EL (cell line): ENCODE measurements around the gene KCNJ8.
"Not testable (repeated sequence)": the region's sequence is repeated elsewhere in the genome, so short reads cannot be mapped to it uniquely, and the experiment has no call there.

Experiments
- DNase-seq: peaks from one replicate; pipeline ENCODE4 v3.0.0-alpha.2; 2016

Gene KCNJ8

DNA sequence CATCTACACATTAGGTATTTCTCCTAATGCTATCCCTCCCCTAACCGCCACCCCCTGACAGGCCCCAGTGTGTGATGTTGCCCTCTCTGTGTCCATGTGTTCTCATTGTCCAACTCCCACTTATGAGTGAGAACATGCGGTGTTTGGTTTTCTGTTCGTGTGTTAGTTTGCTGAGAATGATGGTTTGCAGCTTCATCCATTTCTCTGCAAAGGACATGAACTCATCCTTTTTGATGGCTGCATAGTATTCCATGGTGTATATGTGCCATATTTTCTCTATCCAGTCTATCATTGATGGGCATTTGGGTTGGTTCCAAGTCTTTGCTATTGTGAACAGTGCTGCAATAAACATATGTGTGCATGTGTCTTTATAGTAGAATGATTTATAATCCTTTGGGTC, 8.2 kb upstream of the KCNJ8 start:
- DNase-seq: not testable (repeated sequence)

DNA sequence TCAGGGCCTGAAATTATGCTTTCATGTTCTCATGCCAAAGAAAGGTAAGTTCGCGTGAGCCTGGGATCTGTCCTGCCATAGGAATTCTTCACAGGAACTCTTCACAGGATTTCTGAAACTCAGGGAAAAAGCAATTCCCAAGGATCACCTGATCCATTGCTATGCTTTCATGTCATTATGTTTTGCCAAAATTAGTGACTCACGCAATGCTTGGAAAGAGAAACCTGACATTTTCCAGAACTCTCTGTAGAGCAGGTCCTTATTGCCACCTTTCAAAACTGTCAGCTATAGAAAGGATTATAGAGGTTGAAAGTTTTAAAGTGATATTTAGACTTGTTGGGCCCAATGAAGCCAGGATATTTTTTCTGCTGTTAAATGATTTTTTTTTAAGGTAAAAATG, 6.3 kb upstream of the KCNJ8 start:
- no peak for DNase-seq

DNA sequence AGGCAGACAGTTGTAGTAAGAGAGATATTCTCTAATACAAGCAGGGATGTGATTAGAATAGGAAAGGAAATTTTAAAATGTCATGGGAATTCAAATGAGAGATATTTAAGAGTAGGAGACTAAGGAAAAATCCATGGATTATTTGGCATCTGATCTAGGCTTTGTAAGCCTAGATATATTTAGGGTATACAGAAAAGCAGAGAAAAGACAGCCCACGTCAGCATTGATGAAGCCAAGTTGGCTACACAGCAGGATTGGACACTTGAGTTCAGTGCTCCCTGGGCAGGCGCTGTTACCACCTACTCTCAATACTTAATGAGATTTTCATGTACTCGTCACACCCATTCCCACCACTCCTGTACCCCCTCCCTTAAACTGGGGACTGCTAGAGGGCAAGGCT, 1.7 kb upstream of the KCNJ8 start:
- DNase-seq: no peak

DNA sequence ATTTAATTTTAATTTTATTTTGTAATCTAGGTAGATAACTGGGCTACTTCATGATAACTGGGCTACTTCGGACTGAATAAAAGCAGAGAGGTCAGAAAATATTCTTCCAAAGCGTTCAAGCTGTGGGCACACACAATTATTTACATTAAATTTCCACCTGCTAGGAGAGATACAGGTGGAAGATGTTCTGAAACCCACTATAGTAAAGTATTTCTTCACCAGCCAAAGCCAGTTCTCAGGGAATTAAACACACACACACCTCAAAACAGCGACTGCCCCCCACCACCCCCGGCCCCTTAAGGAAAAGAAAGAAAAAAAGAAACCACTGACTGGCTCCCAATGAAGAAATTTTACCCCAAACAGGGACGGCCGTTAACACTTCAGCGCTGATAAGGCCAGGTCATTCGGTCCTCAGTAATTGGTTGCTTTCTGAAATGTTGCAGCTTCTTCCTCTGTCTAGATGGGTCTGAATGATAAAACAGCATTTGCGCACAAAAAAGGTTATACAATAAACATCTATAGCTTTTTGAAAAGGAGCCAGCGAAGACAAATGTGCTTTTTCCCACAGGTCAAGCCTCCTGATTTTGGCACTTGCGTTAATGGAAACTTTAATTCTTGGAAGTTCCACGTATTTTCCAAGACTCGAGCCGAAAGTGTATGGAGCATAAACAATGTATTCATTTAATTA, 771 bp upstream of the KCNJ8 start:
- no peak for DNase-seq

DNA sequence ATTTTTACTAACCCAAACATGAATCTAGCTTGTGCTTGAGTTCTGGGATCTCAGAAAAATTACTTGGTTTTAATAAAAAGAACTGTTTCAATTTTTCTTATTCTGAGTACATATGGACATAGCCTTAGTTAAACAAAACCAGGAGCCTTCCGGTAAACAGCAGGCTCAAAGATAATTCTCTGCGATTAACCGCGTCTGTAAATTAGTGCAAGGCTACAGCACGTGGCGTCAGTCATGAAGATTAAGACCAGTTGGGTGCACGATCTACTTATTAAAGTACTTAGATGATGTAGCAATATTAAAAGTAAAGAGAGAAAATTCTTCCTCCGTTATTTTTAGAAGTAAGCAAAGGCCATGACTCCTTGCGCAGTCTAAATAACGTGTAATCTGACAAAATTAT, 700 bp downstream of the KCNJ8 start:
- DNase-seq: peak; percentile 8

DNA sequence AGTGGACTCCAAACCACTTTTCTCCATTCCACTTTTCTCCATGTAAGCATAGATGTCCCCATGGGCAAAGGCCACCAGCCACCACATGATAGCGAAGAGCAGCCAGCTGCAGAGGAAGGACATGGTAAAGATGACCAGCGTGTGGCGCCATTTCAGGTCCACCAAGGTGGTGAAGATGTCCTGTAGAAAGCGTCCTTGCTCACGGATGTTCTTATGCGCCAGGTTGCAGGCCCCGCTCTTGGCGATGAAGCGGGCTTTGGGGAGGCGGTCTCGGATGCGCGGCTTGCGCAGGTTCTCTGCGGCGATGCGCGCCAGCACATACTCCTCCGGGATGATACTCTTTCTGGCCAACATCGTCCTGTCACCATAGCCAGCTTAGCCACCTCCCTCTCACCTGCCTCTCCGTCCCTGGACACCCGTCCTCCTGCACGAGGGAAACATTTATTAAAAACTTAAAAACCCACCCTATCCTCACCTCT, 1.2 kb downstream of the KCNJ8 start:
- DNase-seq: peak; percentile 26

DNA sequence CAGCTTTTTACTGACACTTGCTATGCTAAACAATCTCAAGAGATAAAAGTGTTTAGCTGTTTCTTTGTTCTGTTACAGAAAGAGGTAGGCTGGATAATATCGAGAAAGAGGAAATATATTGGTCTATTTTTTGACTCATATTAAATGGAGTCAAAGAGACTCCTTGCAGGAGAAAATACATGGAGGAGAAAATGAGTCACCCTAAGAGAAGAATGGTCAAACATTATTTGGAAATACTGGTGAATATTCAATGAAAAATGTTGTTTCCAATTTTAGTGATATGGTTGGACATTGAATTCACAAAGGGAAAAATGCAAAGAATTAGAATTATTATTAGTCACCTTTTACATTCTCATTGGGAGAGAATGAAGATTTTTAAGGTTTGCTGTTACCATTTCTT, 3.2 kb downstream of the KCNJ8 start:
- peak; percentile 61 for DNase-seq

DNA sequence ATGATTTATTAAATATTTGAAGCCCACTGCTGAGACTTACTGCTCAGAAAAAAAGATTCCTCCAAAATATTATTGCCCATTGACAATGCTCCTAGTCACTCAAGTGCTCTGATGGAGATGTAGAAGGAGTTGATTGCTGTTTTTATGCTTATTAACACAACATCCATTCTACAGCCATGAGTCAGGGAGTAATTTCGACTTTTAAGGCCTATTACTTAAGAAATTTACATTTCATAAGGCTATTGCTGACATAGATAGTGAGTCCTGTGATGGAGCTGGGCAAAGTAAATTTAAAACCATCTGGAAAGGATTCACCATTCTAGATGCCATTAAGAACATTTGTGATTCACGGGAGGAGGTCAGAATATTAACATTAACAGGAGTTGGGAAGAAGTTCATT, 5.2 kb downstream of the KCNJ8 start:
- peak; percentile 13 for DNase-seq

DNA sequence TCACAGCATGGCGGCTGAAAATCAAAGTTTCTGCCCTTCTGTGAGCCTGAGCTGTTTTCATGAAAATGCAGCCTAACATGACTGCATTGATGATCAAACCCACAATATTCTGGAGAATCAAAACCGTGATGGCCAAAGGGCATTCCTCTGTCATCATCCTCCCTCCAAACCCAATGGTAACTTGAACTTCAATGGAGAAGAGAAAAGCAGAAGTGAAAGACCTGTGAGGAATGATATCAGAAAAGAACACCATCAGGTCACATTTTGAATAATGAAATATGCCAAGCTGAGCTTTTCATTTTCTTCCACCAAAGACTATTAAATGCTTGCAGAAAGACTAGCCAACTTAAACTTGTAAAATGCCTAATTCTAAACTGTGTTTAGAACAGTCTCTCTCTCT, 8.1 kb downstream of the KCNJ8 start:
- no peak for DNase-seq

DNA sequence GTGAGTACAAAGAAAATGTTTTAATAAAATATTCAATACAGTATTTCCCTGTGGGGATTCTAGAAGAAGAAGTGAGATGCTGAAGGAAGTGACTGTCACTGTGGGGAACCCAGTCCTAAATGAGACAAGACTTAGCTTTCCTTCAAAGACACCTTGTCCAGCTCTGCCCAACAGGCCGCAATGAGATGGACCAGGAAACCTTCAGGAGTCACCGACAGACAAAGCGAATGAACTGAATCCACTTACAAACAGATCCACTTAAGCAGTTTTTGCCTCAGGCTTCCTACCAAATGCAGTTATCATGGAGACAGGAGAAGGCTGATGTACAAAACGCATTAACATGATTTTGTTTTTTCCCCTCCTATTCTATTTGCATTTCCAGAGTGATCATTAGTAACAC, 9.6 kb downstream of the KCNJ8 start:
- DNase-seq: no peak

DNA sequence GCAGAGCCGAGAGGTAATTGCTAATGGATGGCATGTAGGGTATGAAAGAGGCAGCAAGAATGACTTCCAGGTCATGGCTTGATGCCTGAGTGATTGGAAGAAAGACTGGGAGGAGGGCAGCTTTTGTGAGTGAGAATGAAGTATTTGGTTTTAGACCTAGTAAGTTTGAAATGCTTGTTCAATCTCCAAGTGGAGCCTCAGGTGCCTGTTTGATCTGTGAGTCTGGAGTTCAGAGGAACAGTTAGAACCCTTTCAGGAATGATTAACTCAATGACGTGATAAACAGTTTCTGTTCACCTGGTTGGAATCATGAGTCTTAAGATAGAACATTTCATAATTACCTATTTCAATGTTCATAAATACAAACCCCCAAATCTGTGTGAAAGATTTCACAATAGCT, 10.4 kb downstream of the KCNJ8 start:
- no peak for DNase-seq

DNA sequence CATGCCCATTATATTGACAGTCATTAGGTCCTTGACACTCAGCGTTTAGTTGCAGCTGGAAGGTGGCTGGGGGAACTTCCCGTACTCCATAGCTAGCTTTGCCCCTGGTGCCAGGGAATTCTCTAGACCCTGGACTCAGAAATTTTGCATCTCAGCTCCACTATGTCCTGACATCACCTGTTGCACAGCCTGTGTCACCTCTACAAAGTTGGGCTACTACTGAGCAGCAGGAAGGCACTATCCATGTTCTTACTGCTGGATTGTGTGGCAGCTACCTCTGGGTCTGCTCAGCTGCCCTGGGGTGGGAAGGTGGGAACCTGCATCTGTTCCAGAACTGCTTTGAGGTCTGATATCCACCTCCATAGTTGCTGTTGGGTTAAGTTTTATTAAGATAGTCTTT, 11.0 kb downstream of the KCNJ8 start:
- DNase-seq: no peak

DNA sequence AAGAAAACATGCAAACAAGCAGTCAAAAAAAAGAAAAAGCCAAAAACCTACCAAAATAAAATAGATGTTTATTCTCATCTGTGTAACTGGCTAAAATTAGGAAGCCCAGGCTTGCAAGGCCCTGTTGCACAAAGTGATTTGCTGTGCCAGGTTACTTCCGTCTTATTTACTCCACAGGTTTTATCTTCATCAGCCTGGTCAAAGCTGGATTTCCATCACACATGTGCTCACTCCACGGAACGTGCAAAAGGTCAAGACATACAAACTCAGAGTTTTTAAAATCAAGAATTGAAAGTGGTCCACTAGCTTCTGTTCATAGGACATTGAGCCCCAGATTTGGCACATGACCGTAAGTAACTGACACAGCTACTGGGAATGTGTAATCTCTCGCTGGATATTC, 14.8 kb downstream of the KCNJ8 start:
- DNase-seq: no peak

DNA sequence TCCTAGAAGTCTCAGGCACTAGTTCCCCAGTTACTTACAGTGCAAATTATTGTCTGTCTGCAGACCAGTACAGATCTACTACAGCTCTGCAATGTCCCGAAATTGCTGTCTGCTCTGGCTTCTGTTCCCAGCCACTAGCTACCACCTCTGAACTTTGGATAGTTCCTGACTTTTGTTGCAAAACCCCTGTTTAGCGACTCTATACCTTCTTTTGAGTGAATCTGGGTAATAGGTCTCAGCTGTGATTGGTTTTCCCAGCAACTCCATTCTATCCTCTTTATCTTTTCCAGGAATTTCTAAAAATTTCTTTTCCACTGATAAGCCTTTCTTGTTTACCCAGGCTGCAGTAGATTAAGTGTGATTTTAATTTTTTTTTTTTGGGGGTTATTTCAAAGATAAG, 16.8 kb downstream of the KCNJ8 start:
- no peak for DNase-seq

DNA sequence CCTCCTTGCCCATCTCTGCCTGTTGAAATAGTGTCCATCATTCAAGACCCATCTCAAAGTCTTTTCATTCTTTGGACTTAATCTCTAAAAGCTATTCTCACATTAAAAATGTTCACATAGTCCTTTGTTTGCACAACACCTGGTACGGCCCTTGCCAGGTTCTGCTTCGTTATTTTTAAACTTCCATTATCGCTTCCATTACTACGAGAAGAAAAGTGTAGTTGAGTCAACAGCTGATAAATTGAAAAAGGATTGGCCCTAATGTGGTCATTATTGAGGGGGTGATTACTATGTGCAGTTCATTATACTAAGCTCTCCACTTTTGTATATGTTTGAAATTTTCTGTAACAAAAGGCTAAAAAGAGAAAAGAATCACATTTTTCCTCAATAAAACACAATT, 17.8 kb downstream of the KCNJ8 start:
- no peak for DNase-seq

DNA sequence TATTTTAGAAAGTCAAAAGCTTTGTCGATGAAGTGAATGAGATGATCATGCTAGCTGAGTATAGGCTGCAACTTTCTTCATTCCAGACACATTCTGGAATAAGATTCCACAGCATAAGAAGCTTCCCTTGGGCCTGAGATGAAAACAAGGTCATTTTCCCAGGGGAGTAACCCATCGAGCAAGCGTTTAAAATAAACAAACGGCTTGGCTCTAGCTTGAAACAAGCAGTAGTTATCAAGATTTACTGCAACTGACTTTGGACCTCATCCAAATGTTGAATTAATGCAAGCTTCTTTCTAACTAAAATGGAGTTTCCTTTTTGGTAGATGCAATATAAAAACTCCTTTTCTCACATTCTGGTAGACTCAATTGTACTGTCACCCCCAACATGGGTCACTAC, 23.0 kb downstream of the KCNJ8 start:
- DNase-seq: peak; percentile 8

DNA sequence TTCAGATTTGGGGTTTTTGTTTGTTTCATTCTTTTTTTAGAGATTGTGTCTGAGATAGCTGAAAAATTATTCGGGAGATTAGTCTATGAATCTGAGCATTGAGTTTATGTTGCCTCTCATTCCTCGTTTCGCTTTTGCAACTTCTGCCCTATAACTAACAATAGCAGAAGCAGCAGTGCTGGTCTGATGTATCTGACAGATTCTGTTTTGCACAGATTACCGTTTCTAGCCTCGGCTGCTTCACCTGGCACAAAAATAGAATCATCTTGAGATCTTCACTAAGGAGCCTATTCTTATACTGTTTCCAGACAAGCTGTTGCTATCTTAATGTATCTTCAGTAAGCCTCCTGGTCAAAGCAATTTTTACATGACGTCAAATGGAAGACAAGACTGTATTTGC, 29.2 kb downstream of the KCNJ8 start:
- no peak for DNase-seq

DNA sequence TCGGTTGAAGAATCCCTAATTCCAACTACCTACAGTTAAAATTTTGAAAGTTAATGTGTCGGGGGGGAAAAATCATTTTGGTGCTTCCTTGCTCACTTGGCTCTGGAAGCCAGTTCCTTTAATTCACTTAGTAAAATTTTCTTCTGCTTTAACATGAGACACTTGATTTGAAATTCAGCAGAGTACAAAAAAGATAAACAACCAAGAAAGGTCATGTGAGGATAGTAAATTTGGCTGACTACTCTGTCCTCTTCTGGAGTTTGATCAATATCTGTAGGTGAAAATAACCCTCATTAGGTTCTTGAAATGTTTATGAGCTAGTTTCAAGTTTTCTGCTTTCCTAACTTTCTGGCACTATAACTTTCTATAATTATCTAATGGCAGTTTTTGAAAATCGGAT, 43.4 kb downstream of the KCNJ8 start:
- DNase-seq: no peak

DNA sequence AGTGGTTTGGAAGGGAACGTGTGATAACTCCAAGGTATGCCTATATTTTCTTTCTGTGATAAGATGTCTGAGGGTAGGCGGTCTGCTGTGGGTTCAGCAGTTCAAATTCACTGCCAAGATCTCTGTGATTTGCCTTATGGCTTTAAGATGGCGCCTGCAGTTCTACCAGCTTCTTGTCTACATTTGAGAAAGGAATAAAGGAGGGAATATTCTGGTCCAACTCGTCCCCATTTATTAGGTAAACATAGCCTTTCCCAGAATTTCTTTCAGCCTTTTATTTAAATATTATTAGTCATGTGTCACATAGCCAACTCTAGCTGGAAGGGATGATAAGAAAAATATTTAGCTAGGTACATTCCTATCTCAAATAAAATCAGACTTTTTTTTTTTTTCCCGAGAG, 48.8 kb downstream of the KCNJ8 start:
- no peak for DNase-seq

DNA sequence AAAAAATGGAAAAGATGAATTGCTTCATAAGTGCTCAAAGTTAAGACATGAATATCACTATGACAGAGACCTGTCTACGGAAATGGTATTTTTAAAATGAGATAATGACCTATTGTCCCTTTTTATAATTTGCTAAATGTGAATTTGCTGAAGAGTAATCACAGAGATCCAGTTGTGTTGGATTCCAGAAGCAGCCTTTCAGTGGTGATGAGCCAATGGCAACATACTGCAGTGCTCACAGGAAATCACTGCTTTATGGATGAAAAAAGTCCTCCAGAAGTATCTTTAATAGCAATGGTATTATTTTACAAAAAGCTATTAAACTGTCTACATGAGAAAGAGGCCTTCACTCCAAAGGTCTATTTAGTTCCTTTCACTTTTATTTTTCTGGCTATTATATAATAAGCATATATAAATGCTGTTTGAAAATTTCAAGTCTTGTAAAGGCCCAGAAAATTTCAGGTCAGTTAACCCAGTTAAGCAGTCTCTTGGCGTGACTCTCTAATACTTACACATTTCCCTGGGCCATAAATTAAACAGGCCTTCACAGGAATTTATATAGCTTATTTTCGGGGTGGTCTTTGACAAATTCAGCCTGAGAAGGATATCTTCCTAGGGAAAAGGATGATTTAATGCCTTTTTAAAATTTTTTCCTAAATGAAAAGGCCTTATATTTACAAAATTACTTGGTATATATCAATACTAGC, 55.4 kb downstream of the KCNJ8 start:
- no peak for DNase-seq

DNA sequence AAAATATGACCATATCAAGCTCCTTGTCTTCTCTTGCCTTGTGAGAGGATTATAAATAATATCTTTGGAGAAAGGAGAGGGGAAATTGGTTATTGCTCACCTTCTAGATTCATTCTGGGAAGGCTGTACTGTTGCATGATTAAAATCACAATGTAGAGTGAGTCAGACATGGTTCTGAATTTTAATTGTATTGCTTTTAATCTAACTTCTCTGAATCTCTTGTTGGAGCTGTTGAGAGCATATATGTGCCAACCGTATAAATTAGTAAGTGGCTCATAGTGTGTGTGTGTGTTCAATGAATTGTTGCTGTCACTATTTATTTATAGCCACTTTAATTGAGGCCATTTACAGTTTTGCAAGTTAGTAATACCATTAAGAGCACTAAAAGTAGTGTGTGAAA, 56.1 kb downstream of the KCNJ8 start:
- no peak for DNase-seq

DNA sequence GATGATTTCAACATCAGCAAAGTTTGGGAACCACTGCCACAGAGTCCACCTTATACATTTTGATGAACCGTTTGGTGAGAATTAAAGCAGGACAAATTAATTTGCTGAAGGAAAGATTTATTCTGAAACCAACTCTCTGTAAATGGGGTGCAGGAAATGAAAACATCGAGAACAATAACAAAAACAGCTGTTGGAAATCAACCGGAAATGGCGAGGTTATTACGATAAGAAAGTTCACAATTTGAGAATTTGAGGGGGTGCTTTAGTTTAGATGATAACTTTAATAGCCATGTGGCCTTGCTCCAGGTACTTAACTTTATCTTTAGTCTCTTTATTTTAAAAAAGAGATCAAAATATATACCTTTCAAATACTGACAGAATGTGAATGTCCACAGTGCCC, 56.7 kb downstream of the KCNJ8 start:
- no peak for DNase-seq

DNA sequence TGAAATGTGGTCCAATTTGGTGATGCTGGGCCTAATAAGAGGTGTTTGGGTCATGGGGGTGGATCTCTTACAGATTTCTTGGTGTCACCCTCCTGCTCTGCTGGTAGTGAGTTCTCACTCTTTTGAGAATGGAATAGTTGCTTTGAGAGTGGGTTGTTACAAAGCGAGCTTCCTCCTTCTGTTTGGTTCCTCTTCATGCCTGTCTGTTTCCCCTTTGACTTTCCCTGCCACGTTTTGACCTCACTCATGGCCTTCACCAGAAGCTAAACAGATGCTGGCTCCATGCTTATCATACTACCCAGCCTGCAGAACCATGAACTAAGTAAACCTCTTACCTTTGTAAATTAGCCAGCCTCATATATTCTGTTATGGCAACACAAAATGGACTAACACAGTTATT, 59.1 kb downstream of the KCNJ8 start:
- DNase-seq: no peak
